ENCODE results near the gene RNF144A. TPM values are rescaled to one million over a fixed set of nuclear protein-coding genes. Genes with fewer than 3 reads are reported as not detected.

Gene RNF144A
- total and polyA plus RNA-seq, 2 donors (not counting 3 experiments of a cell fraction or from before 2014, with no cell fraction given) = 9.7 to 28.8 TPM

DNA sequence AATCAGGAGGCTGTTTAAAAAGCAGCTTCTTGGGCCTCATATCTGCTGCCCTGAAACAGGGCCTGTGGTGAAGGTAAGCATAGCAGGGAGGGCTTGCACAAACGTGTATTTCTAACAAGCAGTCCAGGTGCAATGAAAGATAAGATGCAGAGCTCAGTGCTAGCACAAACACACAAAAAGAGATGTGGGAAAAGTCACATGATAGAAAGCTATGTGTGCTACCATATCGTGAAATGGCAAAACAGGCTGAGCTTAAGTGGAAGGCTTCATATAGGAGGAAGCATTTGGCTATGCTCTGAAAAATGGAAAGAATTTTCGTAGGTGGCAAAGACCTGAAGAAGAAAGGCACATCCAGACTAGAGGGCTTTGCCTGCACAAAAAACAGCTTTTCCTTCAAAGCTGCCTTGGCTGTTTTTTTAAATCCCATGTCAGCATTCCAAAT is 29.4 kb upstream of the RNF144A start:
- ChIA-PET POLR2A (no interaction called here), CTCF (interaction anchor here (1.1 to 1.5 kb wide), 3 partner anchors 9 to 156 kb away, joined by 3 to 10 read pairs (median 3); no protein-coding TSS in a partner anchor)
- H2AFZ ChIP-seq (ENCODE audit: low read depth, low read length) = no peak overlapping the region
- H3K27me3 ChIP-seq (ENCODE audit: control insufficient read depth in 2 of 2, insufficient read depth in 2 of 2, low read length in 2 of 2) = no peaks in the 10 kb centered on the region
- H3K9ac ChIP-seq (replicated peaks; ENCODE audit: extremely low read depth, insufficient read depth, low read length) = no peak overlapping the region
- no peak for DNase-seq (ENCODE audit: low read depth, low spot score)
- no peak overlapping the region for H3K27ac ChIP-seq (ENCODE audit: insufficient read depth, low read depth, low read length)
- H3K9me3 ChIP-seq (replicated peaks; ENCODE audit: control insufficient read depth, insufficient read depth, low read length) = no peaks in the 10 kb centered on the region
- H3K36me3 ChIP-seq (ENCODE audit: control insufficient read depth in 2 of 2, extremely low read depth in 1 of 2, insufficient read depth in 2 of 2, low read length in 2 of 2) = no peaks in the 10 kb centered on the region
- no peak for FAIRE-seq
- no peaks in the 10 kb centered on the region for H3K79me2 ChIP-seq (ENCODE audit: control insufficient read depth, insufficient read depth, low read length)
- TF ChIP-seq FOS (IDR thresholded peaks at IDR 0.05; ENCODE audit: borderline replicate concordance, insufficient read depth, low read length) (no peak), POLR2A (IDR thresholded peaks at IDR 0.05; ENCODE audit: low read depth, low read length) (no peak), JUN (IDR thresholded peaks at IDR 0.05; ENCODE audit: borderline replicate concordance, insufficient read depth, insufficient read length, low read depth) (no peak), MYC (IDR thresholded peaks at IDR 0.05; ENCODE audit: low read depth, low read length) (no peak), GATA2 (IDR thresholded peaks at IDR 0.05; ENCODE audit: insufficient read depth, insufficient read length, low read depth, low read length) (no peak), POLR2AphosphoS5 (IDR thresholded peaks at IDR 0.05; ENCODE audit: insufficient read depth, low read depth, low read length) (no peak), EZH2 (IDR thresholded peaks at IDR 0.05; ENCODE audit: borderline replicate concordance, low read depth, low read length, severe bottlenecking) (no peak), CTCF (IDR thresholded peaks at IDR 0.05; ENCODE audit: extremely low read depth in 1 of 2, insufficient read depth in 1 of 2, low read depth in 1 of 2, low read length in 2 of 2) (no peak)
- TF ChIP-seq, protein P1, sequence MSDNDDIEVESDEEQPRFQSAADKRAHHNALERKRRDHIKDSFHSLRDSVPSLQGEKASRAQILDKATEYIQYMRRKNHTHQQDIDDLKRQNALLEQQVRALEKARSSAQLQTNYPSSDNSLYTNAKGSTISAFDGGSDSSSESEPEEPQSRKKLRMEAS (IDR thresholded peaks at IDR 0.05; ENCODE audit: insufficient read depth, insufficient read length) = no peak
- H3K4me2 ChIP-seq (ENCODE audit: insufficient read depth, low read length) = no peak overlapping the region
- no peaks in the 10 kb centered on the region for H3K9me1 ChIP-seq (replicated peaks; ENCODE audit: control insufficient read depth, extremely low read depth, insufficient read depth, low read length)
- BruUV-seq (replicated peaks) = no TSS peak
- dilution Hi-C loops (cut with MboI; ENCODE audit: extremely low pct_ligation_motif_present, low sequenced_read_pairs) = no loop called here
- intact Hi-C loops (cut with micrococcal nuclease) = no loop called here
- H3K4me3 ChIP-seq (replicated peaks in 1 of 3; ENCODE audit: insufficient read depth in 1 of 3, low read depth in 1 of 3, low read length in 3 of 3) = no peak overlapping the region
- no peaks in the 10 kb centered on the region for H3K4me1 ChIP-seq (ENCODE audit: control insufficient read depth, extremely low read depth, insufficient read depth, low read length)
- no peaks in the 10 kb centered on the region for H4K20me1 ChIP-seq (replicated peaks; ENCODE audit: control insufficient read depth, extremely low read depth, insufficient read depth, low read length)

Measured in endothelial cell of umbilical vein (primary cell).